Measurements from ENCODE around the gene ATL3.
"Not testable (repeated sequence)": the region's sequence is repeated elsewhere in the genome, so short reads cannot be mapped to it uniquely, and the experiment has no call there.

The ATL3 gene

GRCh38 chr11:63617686-63618085 is 53.5 kb downstream of the ATL3 start:
- POLR2A ChIA-PET: not testable (repeated sequence)

DNA sequence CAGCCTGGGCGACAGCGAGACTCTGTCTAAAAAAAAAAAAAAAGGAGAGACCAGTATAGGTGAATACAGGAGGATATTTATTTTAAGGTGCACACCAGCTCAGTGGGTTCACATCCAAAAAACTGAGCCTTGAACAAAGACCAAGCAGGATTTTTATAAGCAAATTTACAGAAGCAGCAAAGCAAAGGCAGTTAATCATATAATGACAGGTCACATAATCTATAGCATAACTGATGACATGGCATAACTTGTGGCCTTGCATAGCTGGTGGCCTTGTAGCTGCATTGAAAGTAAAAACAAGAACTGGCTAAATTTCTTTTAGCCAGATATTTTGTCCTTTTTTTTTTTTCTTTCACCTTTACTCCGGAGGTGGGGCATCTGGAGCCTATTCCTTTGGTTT is 54.2 kb downstream of the ATL3 start:
- CTCF ChIA-PET: interaction anchor here (0.9 kb wide), 1 partner anchor 155 kb away, joined by 3 read pairs; no protein-coding TSS in a partner anchor
- POLR2A ChIA-PET: interaction anchor here (0.6 kb wide), 1 partner anchor 81 kb away, joined by 4 read pairs; no protein-coding TSS in a partner anchor
- H3K4me1 ChIP-seq (ENCODE audit: control insufficient read depth, insufficient read depth, low read length): no peaks in the 10 kb centered on the region
- H3K27ac ChIP-seq (ENCODE audit: extremely low read depth, low read depth, low read length): no peak overlapping the region
- H3K36me3 ChIP-seq (ENCODE audit: control insufficient read depth in 2 of 2, insufficient read depth in 1 of 2, low read length in 2 of 2): no peaks in the 10 kb centered on the region
- TF ChIP-seq ZNF341 (tag by site-specific recombination; IDR thresholded peaks at IDR 0.05; ENCODE audit: low read depth) (no peak), ZNF658 (tag by site-specific recombination; IDR thresholded peaks at IDR 0.05) (no peak), ZNF843 (tag by site-specific recombination; IDR thresholded peaks at IDR 0.05) (no peak), ZNF121 (tag by site-specific recombination; IDR thresholded peaks at IDR 0.05) (no peak)
- H3K9me3 ChIP-seq (ENCODE audit: control insufficient read depth, insufficient read depth, low read depth, low read length): no peaks in the 10 kb centered on the region
- no peak overlapping the region for H3K4me3 ChIP-seq (ENCODE audit: low read depth, low read length)

More at GRCh38 chr11:63617686-63618085, 53.5 kb downstream of the ATL3 start:
- H3K4me3 ChIP-seq (ENCODE audit: low read depth, low read length); H3K36me3 ChIP-seq (ENCODE audit: control insufficient read depth in 2 of 2, insufficient read depth in 1 of 2, low read length in 2 of 2); H3K9me3 ChIP-seq (ENCODE audit: control insufficient read depth, insufficient read depth, low read depth, low read length); H3K27ac ChIP-seq (ENCODE audit: extremely low read depth, low read depth, low read length); H3K4me1 ChIP-seq (ENCODE audit: control insufficient read depth, insufficient read depth, low read length): not testable (repeated sequence)
- CTCF ChIA-PET: interaction anchor here (2.2 kb wide), 1 partner anchor 138 kb away, joined by 7 read pairs; no protein-coding TSS in a partner anchor

DNA sequence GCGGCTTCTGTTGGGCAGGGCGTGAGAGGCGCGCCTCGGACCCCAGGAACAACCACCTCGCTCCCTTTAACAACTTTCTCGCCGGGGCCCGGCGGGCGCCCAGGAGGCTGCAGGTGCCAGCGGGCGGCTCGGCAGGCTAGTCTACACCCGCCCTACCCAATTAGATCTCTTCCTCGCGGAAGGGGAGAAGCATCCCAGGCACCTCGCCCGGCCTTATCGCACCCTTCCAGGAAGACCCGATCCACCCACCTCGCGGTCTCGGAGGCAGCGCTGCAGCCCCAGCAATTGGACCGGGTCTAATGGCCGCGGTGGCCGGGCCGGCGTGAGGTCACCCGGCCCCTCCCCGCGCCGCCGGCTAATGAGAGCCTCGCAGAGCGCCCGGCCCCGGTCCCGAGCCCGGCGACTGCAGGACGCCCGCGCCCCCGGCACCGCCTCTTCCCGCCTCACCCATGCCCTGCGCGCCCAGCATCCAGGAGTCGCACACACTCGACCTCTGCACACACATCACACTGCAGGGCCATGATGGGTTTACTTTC is 57.0 kb downstream of the ATL3 start, which contains the start of gene PLAAT3:
Gene PLAAT3, minus strand, starts transcription at position 298 of the 536 bp plus-strand sequence. CDS start 419 bp downstream, outside the sequence.
- ChIA-PET POLR2A (interaction anchor here (0.5 kb wide), 1 partner anchor 614 kb away, joined by 5 read pairs; no protein-coding TSS in a partner anchor), CTCF (no interaction called here)
- no peaks in the 10 kb centered on the region for H3K4me1 ChIP-seq (ENCODE audit: control insufficient read depth, insufficient read depth, low read length)
- H3K4me3 ChIP-seq (ENCODE audit: low read depth, low read length): peak within 1 kb of the TSS; percentile 57
- no peaks in the 10 kb centered on the region for H3K9me3 ChIP-seq (ENCODE audit: control insufficient read depth, insufficient read depth, low read depth, low read length)
- no peaks in the 10 kb centered on the region for H3K36me3 ChIP-seq (ENCODE audit: control insufficient read depth in 2 of 2, insufficient read depth in 1 of 2, low read length in 2 of 2)
- no peak within 1 kb of the TSS; the same call in 1 of the 2 replicates for H3K27ac ChIP-seq (ENCODE audit: extremely low read depth, low read depth, low read length)
- TF ChIP-seq ZNF155 (tag by site-specific recombination; IDR thresholded peaks at IDR 0.05) (no peak), ZNF148 (tag by site-specific recombination; IDR thresholded peaks at IDR 0.05; ENCODE audit: borderline replicate concordance) (no peak), BCL11B (tag by site-specific recombination; IDR thresholded peaks at IDR 0.05; ENCODE audit: low read depth) (no peak; the same call in 1 of the 2 replicates), ZBTB8A (tag by site-specific recombination; IDR thresholded peaks at IDR 0.05) (peak; percentile 77), ZNF423 (tag by site-specific recombination; IDR thresholded peaks at IDR 0.05) (no peak), EGR2 (tag by site-specific recombination; IDR thresholded peaks at IDR 0.05; ENCODE audit: low read depth) (no peak), ZNF223 (tag by site-specific recombination; IDR thresholded peaks at IDR 0.05) (no peak), ZNF76 (tag by site-specific recombination; IDR thresholded peaks at IDR 0.05; ENCODE audit: borderline replicate concordance, low read depth) (peak; percentile 38; the same call in 1 of the 2 replicates), SP2 (tag by site-specific recombination; IDR thresholded peaks at IDR 0.05) (peak; percentile 65), ZNF302 (tag by site-specific recombination; IDR thresholded peaks at IDR 0.05; ENCODE audit: low read depth) (no peak), ZIC2 (tag by site-specific recombination; IDR thresholded peaks at IDR 0.05) (peak; percentile 29), ZNF341 (tag by site-specific recombination; IDR thresholded peaks at IDR 0.05; ENCODE audit: low read depth) (peak; percentile 61), ZBTB17 (tag by site-specific recombination; IDR thresholded peaks at IDR 0.05) (no peak), ZNF48 (tag by site-specific recombination; IDR thresholded peaks at IDR 0.05) (no peak), ZNF610 (tag by site-specific recombination; IDR thresholded peaks at IDR 0.05; ENCODE audit: borderline replicate concordance) (no peak), ZNF654 (tag by site-specific recombination; IDR thresholded peaks at IDR 0.05; ENCODE audit: low read depth) (no peak), ZNF335 (tag by site-specific recombination; conservative IDR thresholded peaks at IDR 0.05) (peak; percentile 6), ZEB2 (tag by site-specific recombination; IDR thresholded peaks at IDR 0.05) (0 out of 2 replicates have a peak, but pooled peaks have one; percentile 20), ZBTB44 (tag by site-specific recombination; IDR thresholded peaks at IDR 0.05) (no peak)
- TF ChIP-seq, protein P1, sequence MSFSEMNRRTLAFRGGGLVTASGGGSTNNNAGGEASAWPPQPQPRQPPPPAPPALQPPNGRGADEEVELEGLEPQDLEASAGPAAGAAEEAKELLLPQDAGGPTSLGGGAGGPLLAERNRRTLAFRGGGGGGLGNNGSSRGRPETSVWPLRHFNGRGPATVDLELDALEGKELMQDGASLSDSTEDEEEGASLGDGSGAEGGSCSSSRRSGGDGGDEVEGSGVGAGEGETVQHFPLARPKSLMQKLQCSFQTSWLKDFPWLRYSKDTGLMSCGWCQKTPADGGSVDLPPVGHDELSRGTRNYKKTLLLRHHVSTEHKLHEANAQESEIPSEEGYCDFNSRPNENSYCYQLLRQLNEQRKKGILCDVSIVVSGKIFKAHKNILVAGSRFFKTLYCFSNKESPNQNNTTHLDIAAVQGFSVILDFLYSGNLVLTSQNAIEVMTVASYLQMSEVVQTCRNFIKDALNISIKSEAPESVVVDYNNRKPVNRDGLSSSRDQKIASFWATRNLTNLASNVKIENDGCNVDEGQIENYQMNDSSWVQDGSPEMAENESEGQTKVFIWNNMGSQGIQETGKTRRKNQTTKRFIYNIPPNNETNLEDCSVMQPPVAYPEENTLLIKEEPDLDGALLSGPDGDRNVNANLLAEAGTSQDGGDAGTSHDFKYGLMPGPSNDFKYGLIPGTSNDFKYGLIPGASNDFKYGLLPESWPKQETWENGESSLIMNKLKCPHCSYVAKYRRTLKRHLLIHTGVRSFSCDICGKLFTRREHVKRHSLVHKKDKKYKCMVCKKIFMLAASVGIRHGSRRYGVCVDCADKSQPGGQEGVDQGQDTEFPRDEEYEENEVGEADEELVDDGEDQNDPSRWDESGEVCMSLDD (tag by site-specific recombination; IDR thresholded peaks at IDR 0.05): no peak
- TF ChIP-seq, protein P2, sequence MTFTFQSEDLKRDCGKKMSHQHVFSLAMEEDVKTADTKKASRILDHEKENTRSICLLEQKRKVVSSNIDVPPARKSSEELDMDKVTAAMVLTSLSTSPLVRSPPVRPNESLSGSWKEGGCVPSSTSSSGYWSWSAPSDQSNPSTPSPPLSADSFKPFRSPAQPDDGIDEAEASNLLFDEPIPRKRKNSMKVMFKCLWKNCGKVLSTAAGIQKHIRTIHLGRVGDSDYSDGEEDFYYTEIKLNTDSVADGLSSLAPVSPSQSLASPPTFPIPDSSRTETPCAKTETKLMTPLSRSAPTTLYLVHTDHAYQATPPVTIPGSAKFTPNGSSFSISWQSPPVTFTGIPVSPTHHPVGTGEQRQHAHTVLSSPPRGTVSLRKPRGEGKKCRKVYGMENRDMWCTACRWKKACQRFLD (tag by site-specific recombination; IDR thresholded peaks at IDR 0.05): no peak
